GM11168 (cell line): ENCODE measurements around the gene SMYD3.
"Not testable (repeated sequence)": the region's sequence is repeated elsewhere in the genome, so short reads cannot be mapped to it uniquely, and the experiment has no call there.

Experiments used
- in situ Hi-C: fragments of 300-500 bp; cut with MboI; formaldehyde crosslinking; loops from one replicate; pipeline ENCODE4 v1.12.0; 2022; ENCODE audit warnings: low sequenced_read_pairs; ENCODE audit not compliant: unreplicated experiment

Gene SMYD3

DNA sequence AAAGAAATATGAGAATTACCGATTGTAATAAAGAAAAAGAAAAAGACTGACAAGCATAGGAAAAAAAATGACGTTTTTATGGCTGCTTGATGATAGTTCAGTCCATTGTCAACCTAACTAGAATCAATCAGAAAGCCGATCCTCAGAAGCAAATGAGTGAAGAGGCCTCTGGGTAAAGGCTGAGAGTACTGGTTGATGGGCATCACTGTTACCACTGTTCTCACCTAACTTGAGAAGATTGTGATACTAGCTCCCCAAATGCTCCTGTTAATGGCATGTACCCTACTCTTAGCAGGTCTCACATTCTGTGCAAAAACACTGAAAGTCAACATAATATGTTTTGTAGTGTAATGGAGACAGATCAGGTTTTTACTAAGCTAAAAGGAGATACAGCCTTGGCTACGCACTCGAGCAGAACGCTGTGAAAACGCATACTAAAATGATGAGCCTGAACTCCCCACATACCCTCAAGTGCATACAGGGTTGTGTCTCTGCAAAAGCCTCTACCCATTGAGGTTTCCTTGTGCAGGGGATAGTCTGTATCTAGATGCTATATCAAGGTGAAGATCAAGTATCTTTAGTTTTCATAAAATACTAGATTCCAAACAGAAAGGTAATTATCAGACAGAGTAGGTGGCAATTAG is 554.6 kb downstream of the SMYD3 start:
- in situ Hi-C loops: no loop called here

DNA sequence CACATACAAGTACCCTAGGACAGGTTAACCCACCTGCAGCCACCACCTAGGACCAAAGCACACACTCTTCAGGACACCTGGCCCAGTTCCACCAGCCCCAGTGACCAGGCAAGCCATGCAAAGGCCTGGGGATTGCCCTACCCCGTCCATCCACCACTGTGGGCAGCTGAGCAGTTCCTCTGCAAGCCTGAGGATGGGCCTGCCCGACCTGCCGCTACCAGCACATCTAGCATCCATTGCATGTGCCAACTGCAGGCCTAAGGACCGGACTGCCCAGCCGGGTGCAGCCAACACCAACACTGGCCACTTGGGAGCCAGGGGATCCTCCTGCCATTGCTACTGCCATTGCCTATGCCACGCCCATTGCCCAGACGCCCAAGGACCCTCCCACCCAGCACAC is 558.3 kb downstream of the SMYD3 start:
- in situ Hi-C loops: no loop called here

DNA sequence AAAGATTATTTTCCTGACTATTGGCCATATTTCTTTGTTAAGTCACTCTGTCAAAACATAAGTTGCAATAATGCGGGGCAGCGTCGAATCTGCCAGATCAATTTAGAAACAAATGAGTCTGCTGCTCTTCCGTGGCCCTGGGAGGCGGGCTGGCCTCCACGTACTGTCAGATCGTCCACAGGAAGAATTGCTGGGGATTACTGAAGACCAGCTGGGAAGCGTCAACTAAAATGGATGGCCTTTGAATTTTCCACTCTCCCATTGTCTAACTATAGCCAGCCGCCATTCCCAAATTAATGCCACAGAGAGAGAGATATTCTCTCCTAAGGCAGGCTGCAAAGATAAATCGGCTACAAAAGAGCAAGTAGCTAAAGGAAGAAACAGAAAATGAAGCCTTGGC is 560.2 kb downstream of the SMYD3 start:
- in situ Hi-C loops: no loop called here

DNA sequence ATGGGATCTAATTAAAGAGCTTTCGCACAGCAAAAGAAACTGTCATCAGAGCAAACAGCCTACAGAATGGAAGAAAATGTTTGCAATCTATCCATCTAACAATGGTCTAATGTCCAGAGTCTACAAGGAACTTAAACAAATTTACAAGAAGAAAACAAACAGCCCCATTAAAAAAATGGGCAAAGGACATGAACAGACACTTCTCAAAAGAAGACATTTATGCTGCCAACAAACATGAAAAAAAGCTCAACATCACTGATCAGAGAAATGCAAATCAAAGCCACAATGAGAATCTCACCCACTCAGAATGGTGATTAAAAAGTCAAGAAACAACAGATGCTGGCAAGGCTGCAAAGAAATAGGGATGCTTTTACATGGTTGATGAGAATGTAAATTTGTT is 561.9 kb downstream of the SMYD3 start:
- in situ Hi-C loops: not testable (repeated sequence)

DNA sequence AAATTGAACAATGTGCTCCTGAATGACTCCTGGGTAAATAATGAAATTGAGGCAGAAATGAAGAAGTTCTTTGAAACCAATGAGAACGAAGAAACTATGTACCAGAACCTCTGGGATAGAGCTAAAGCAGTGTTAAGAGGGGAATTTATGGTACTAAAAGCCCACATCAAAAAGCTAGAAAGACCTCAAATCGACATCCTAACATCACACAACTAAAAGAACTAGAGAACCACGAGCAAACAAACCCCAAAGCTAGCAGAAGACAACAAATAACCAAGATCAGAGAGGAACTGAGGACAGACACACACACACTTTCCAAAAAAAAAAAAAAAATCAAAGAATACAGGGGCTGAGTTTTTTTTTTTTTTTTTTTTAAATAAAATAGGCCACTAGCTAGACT is 564.2 kb downstream of the SMYD3 start:
- in situ Hi-C loops: no loop called here

DNA sequence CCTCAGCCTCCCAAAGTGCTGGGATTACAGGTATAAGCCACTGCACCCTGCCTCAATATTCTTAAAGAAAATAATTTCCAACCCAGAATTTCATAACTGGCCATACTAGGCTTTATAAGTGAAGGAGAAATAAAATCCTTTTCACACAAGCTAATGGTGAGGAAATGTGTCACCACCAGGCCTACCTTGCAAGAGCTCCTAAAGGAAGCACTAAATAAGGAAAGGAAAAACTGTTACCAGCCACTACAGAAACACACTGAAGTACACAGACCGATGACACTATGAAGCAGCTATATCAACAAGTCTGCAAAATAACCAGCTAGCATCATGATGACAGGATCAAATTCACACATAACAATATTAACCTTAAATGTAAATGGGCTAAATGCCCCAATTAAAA is 565.3 kb downstream of the SMYD3 start:
- in situ Hi-C loops: not testable (repeated sequence)

DNA sequence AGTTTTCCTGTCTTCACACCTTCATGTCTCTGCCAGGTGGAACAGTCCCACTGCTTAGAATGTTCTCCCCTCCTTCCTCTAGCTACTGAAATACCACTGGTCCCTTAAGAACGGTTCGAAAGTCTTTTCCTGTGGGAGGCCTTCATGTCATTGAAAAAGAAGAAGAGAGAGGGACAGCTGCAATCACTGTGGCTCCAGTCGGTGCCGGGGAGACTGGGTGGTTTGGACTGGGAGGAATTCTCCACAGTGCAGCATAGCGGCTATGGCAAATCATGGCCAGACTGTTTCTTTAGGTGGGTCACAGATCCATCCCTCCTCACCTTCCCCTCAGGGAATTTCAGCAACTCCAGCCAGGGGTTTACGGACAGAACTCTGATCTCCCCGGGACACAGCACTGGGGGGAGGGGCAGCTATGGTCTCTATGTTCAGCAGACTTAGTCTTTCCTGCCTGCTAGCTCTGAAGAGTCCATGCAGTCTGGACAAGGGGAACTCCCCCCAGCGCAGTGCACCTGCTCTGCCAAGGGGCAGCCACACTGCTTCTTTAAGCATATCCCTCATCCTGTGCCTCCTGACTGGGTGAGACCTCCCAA is 567.2 kb downstream of the SMYD3 start:
- in situ Hi-C loops: no loop called here

DNA sequence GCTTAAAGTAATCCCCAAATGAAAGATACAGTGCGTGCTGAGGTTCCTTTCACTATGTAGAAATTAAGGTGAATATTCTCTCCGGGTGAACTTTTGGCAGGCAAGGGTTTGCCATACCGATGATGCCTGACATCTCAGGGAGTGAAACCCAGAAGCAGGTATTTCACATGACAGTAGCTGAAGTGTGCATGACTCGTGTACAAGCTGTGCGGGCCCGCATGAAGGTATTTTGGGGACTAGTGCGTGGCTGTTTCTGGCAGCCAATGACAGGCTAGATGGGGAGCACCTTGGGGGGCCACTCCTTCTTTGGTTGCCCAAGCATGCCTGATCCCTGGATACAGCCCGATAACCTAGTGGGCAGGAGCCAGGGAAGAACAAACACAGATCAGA is 569.0 kb downstream of the SMYD3 start:
- in situ Hi-C loops: no loop called here

DNA sequence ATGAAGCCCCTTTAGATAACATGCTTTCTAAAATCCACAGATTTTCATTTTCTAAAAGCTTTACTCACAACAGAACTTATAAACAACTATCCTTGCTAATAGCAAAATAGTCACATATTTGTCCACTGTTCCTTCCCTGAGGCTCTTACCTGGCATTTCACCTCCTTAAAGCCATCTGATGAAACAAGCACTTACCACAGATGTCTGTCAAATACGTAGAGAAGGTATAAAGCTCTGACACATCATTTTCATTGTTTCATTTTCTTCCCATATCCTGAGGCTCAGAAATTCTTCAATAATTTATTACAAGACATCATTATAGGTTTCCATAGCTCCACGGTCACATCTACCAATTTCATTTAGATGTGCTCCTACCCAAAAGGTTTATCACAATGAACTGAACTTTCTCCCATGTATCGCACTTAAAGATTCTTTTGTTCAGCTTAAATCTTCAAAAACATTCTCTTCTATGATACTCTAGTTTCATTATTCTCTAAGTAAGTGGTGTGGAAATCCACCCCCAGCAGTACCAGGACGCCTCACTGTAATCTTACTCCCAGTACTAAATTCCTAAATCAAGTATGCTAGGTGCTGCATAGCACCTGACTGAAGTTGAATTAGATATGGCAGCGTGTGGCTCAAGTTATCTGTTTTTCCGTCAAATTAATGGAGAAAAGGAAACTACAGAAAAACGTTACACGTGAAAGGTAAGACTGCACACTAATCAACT is 569.6 kb downstream of the SMYD3 start:
- in situ Hi-C loops: no loop called here

DNA sequence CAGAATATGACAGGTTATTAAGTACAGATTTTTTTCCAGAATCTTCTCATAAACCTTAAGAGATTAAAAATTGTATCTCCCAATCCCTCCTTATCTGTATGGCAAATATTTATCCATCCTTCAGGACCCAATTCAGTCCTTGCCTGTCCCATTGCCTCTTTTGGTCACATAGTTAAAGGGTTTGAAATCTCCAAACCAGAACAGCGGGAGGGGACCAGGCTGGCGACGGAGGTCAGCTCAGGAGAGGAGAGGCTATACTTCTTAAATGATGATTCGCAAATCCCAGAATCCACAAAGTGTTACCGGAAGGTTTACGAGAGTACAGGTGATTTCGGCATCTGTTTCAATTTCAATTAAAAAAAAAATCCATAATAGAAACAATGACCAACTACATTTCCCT is 572.7 kb downstream of the SMYD3 start:
- in situ Hi-C loops: no loop called here

DNA sequence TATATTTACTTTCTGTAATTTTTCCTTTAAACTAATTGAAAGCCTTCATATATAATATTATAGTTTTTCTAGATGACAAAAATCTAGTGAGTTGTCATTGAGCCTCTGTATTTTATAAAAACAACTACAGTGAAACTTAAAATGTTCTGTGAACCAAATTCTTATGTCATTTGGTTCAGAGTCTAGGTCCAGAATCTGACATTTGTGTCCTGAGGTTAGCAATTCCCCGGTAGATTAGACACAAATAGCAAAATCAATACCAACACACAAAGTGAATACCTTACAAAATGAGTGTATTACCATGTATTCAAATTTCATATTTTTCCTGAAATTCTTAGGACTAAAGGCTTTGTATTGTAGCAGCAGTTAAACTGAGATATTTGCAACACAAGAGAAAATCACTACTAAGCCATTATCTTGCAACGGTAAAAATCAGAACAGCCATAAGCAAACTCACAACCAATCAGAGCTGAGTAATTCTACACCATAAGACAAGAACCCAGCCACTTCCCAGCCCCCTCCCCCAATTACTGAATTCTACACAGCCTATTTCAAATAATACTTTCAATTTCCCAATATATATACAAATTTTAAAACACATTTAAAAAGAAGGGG is 573.5 kb downstream of the SMYD3 start:
- in situ Hi-C loops: no loop called here

DNA sequence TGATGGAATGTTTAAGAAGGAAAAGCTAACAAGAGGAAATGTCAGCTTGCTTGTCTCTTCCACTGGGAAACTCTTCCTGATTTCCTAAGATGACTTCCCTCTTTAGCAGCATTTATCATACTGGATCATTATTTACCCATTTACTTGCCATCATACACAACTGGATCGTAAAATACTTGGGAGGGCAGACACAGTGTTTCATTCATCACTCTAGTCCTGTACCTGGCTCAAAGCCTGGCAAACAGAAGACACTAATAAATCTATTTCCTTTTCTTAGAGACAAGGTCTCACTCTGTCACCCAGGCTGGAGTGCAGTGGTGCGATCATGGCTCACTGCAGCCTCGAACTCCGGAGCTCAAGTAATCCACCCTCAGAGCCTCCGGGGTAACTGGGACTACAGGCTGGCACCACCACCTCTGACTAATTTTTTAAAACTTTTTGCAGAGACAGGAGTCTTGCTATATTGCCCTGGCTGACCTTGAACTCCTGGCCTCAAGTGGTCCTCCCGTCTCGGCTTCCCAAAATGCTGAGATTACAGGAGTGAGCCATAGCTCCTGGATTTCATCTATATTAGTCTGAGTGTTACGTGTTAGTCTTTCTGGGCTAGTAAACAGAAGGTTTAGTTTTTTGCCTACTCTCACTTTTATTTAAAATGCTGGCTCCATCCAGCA is 574.6 kb downstream of the SMYD3 start:
- in situ Hi-C loops: no loop called here

DNA sequence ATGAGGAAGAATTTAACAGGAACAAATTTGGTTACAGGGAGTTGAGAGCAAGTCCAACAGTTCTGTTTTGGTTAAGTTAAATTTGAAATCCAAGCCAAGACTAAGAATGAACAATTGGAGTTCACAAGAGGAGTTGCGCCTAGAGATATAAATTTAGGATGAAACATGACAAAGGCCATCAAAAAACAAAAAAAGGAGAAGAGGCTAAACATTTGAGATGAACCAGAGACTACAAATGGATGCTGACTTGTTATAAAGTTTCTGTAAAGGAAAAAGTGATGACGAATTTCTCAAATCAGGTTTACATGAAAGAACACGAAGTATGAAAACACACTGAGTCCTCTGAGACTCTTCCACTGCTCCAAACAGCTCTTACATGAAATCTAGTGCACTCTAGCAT is 575.6 kb downstream of the SMYD3 start:
- in situ Hi-C loops: no loop called here

DNA sequence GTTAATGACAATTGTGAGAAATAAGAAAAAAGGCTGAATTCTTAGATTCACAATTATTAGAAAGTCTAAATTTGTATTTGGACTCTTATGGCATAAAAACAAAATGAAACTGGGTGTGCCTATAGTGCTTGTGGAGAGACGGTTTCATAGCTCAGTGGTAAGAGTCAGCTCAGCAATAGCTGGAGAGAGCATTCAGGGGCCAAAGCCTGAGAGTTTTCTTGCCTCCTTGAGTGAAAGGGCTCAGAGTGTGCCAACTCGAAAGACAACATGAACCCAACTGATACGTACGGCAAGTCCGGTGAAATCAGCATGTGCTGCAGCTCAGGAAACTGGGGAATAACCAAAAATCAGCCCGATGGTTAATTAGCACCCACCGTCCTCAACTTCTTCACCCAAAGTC is 577.9 kb downstream of the SMYD3 start:
- in situ Hi-C loops: no loop called here

DNA sequence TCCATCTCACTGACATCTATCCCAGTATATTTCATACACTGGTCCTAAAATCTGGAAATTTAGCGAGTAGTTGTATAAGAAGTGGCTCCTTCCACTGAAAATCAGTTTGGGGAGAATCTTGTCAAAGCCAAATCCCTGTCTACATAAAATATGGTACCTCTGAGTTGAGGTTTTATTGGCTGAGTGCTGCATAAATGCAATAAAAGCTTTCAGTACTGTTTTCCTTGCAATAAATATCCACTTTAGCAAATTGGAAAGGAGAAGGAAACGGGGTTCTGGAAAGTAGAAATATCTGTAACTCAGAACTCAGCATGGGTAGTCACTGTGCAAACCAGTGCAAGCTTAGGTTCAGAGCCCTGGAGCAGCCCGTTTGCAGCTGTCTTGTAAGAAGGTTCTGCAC is 580.2 kb downstream of the SMYD3 start:
- in situ Hi-C loops: no loop called here

DNA sequence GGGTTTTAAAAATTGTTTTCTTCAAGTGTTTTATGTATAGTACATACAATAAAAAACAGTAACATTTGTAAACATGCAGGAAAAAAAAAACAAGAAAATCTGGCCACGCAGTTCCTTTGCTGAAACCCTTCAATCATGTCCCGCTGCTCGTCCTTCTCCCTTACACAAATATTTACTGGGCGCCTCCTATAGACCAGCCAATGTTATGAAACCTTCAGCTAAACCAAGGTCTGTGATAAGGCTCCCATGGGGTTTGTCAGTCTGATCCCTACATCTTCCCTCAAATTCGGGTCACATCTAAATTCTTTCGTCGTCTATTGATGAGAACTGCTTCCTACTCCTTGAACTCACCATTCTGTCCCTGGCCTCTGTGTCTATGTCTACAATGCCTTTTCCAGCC is 583.9 kb downstream of the SMYD3 start:
- in situ Hi-C loops: no loop called here

DNA sequence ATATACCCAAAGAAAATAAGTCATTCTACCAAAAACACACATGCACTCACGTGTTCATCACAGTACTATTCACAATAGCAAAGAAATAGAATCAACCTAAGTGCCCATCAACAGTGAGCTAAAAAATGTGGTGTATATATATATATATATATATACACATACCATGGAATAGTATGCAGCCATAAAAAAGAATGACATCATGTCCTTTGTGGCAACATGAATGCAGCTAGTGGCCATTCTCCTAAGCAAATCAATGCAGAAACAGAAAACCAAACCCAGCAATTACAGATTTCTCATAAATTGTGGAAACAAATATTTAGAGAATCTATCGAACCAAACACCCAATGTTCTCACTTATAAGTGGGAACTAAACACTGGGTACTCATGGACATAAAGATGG is 585.7 kb downstream of the SMYD3 start:
- in situ Hi-C loops: no loop called here

DNA sequence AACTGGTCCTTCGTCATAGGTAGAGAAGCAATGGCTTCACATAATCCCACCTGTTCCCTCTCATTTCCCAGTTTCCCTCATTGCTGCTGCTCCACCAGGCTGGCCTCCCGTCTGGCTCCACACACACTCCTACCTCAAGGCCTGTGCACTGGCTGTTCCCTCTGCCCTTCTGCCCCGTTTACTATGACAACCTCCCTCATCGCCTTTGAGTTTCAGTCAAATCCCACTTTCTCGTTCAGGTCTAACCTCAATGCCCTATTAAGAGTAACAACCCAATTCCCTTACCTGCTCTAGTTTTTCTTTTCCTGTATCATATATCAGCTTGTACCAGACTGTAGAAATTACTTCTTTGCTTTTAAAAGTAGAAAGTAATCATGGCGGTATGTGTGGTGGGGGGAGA is 589.7 kb downstream of the SMYD3 start:
- in situ Hi-C loops: no loop called here

DNA sequence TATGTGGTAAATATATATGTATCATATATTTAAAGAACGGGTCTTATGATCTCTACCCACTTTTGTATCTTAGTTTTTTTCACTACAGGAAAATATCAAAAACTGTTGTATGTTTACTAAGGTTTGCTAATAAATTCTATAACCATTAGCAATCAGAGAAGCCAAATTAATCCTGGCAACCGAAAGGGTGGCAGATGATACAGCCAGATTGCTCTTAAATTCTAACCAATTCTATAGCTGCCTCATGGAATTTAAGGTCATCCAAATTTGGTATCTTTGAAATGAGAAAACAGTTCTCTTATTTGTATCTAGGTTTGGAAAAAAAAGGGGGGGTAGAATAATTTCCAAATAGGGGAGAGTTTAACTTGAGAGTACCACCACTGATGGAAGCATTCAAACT is 591.2 kb downstream of the SMYD3 start:
- in situ Hi-C loops: no loop called here

DNA sequence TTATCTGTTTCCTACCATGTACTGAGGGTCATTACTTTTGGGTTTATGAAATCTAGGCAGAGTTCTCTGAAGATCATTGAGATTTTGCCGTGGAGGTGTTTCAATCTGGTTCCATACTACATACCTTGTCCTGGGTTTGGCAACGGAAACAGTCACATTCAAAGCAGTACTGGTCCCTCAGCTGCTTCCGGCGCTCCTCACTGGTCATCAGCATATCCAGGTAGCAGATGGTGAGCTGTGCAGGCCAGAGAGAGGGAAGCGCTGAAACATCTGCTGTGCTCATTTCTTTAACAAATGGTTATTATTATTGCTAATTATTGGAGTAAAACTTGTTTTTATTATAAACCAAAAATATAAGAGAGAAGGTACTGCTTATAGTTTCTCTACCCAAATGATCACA is 591.7 kb downstream of the SMYD3 start:
- in situ Hi-C loops: no loop called here

DNA sequence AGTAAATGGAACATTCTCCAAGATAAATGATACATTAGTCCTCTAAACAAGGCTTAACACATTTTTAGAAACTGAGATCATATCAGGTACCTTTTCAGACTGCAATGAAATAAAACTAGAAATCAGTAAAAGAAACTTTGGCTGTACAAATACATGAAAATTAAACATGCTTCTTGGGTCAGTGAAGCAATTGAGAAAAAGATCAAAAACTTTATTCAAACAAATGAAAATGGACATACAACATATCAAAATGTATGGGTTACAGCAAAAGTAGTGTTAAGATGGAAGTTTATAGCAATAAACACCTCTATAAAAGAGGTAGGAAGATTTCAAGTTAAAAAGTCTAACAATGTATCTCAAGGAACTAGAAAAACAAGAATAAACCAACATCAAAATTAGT is 598.5 kb downstream of the SMYD3 start:
- in situ Hi-C loops: no loop called here
